Tibial artery (tissue), 4 donors: ENCODE measurements around the gene PPFIBP2.

Source experiments
- DNase-seq, 2 donors: peaks; one replicate each; pipeline ENCODE4 v3.0.0-alpha.2; 2019
- H3K27ac ChIP-seq, 2 donors: fragments of 200-600 bp; sonication (generic) in 1 of 2; 1 replicate in 1 of 2; 2 replicates in 1 of 2; pipeline ENCODE4 v1.5.1; 2018 to 2019; ENCODE audit warnings: mild to moderate bottlenecking in 1 of 2
- H3K27me3 ChIP-seq, 2 donors: fragments of 200-600 bp; sonication (generic) in 1 of 2; one replicate each; pipeline versions ENCODE4 v1.5.1 to v1.6.0; 2016 to 2019
- H3K36me3 ChIP-seq, 3 donors: fragments of 200-600 bp; sonication (generic) in 2 of 3; one replicate each; pipeline ENCODE4 v1.5.1; 2016 to 2019; ENCODE audit warnings: mild to moderate bottlenecking in 2 of 3
- H3K4me1 ChIP-seq, 4 donors: fragments of 200-600 bp; sonication (generic) in 2 of 4; 1 replicate in 3 of 4; 2 replicates in 1 of 4; pipeline ENCODE4 v1.5.1; 2016 to 2019
- H3K4me3 ChIP-seq, 2 donors: fragments of 200-600 bp; sonication (generic) in 1 of 2; 1 replicate in 1 of 2; 2 replicates in 1 of 2; pipeline ENCODE4 v1.5.1; 2018 to 2019; ENCODE audit warnings: mild to moderate bottlenecking in 2 of 2
- H3K9me3 ChIP-seq, 3 donors: fragments of 200-600 bp; sonication (generic) in 1 of 3; one replicate each; pipeline ENCODE4 v1.5.1; 2016 to 2019
- intact Hi-C: fragments of 100-400 bp; cut with DNase I; formaldehyde crosslinking; loops from one replicate; pipeline ENCODE4 v1.15.0; 2023; ENCODE audit warnings: low total_unique reads
- TF ChIP-seq, protein P1 (sequence below), 2 experiments: fragments of 200-600 bp in 1 of 2; fragments of 450-650 bp in 1 of 2; IDR thresholded peaks; one replicate each; pipeline ENCODE4 v1.5.1; 2017 to 2019; ENCODE audit warnings: antibody characterized with exemption in 2 of 2, mild to moderate bottlenecking in 1 of 2, moderate library complexity in 1 of 2

PPFIBP2 gene

DNA sequence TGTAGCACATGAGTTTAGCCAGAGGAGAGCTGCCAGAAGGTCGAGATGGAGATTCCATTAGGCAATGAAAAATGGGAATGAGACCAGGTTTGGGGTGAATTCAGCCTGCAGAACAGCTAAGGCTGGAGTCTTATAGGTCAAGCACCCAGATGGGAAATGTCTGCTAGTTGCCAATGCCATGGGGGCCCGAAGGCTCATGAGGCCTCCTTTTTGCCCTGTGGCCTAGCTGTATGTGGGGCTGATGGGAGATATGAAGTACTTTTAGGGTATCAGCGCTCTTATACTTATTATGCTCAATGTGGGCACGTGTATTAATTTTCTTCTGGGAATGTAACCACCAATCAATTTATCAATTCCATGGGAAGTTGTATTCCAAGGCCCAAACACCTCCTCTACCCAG, 8.7 kb downstream of the PPFIBP2 start:
- no peaks in the 10 kb centered on the region for H3K36me3 ChIP-seq
- H3K4me1 ChIP-seq, result peaks cover 0 to 7% (median 3%) of the 10 kb centered on the region in 4 donors
- no peak overlapping the region for H3K27ac ChIP-seq
- no peak for DNase-seq
- no peak overlapping the region for H3K4me3 ChIP-seq
- intact Hi-C loops, result no loop called here
- no peaks in the 10 kb centered on the region for H3K27me3 ChIP-seq
- no peaks in the 10 kb centered on the region for H3K9me3 ChIP-seq
- TF ChIP-seq, protein P1, sequence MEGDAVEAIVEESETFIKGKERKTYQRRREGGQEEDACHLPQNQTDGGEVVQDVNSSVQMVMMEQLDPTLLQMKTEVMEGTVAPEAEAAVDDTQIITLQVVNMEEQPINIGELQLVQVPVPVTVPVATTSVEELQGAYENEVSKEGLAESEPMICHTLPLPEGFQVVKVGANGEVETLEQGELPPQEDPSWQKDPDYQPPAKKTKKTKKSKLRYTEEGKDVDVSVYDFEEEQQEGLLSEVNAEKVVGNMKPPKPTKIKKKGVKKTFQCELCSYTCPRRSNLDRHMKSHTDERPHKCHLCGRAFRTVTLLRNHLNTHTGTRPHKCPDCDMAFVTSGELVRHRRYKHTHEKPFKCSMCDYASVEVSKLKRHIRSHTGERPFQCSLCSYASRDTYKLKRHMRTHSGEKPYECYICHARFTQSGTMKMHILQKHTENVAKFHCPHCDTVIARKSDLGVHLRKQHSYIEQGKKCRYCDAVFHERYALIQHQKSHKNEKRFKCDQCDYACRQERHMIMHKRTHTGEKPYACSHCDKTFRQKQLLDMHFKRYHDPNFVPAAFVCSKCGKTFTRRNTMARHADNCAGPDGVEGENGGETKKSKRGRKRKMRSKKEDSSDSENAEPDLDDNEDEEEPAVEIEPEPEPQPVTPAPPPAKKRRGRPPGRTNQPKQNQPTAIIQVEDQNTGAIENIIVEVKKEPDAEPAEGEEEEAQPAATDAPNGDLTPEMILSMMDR (IDR thresholded peaks at IDR 0.05), result no peak

GRCh38 chr11:7523416-7524210, 9.8 kb downstream of the PPFIBP2 start:
- DNase-seq, result no peak
- TF ChIP-seq, protein P1 (IDR thresholded peaks at IDR 0.05), result no peak
- Histone ChIP-seq H3K4me3 (no peak overlapping the region), H3K36me3 (no peaks in the 10 kb centered on the region), H3K9me3 (no peaks in the 10 kb centered on the region), H3K27ac (no peak overlapping the region), H3K4me1 (peaks cover 0 to 7% (median 3%) of the 10 kb centered on the region in 4 donors), H3K27me3 (no peaks in the 10 kb centered on the region)
- intact Hi-C loops, result no loop called here

DNA sequence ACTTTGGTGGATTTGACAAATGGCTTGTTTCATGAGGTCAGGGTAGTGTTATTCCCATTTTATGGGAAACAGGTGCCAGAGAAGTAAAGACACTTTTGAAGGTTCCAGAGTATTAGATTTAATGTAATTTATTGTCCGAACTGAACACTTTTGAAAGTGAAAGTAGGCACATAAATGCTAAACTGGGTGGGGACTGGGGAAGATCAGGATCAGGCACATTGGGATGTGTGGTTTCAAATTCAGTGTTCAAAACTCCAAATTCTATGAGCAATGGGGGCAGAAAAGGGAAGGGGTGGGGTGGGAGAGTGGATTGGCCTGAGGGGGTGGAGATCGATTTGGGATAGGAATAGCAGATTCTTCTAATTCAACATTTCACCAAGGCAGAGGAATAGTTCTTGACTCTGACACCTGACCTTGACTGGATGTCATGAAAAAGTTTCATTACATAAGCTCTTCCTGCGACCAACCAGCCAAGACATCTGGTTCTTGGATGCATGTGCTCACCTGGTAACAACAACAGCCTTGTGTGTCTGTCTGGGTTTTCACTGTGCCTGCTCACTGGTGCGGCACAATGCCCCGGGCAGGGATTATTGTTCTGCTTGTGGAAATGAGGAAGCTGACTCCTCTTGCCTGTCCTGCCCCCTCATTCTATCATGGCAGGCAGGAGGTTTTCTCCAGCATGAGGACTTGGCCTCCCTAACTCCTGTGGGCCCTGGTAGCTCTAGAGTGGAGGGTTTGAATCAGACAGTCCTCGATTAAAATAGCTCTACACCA, 10.8 kb downstream of the PPFIBP2 start:
- H3K27me3 ChIP-seq, result no peaks in the 10 kb centered on the region
- no peaks in the 10 kb centered on the region for H3K36me3 ChIP-seq
- H3K27ac ChIP-seq, result no peak overlapping the region
- no peak overlapping the region for H3K4me3 ChIP-seq
- no peaks in the 10 kb centered on the region for H3K9me3 ChIP-seq
- DNase-seq, result no peak
- TF ChIP-seq, protein P1 (IDR thresholded peaks at IDR 0.05), result no peak
- peaks cover 0 to 7% (median 3%) of the 10 kb centered on the region in 4 donors for H3K4me1 ChIP-seq
- intact Hi-C loops, result no loop called here

DNA sequence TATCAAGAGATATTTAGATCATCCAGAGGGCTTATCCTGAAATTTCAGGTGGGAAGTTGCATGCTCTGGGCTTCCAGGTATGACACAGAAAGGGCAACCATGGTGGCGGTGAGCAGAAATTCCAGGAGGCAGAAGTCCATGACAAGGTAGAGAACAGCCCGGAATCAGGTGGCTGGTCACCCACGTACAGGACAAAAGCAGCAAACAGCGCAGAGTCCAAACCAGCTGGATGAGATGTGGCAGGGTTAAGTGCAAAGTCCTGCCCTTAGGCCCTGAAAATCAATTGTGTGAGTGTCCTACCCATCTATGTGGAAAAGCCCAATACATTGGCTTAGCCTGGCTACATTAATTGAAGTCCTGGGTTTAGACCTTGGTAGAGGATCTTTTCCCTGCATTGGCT, 11.6 kb downstream of the PPFIBP2 start:
- Histone ChIP-seq H3K27me3 (no peaks in the 10 kb centered on the region), H3K36me3 (no peaks in the 10 kb centered on the region), H3K27ac (no peak overlapping the region), H3K4me3 (no peak overlapping the region), H3K4me1 (peaks cover 0 to 7% (median 3%) of the 10 kb centered on the region in 4 donors), H3K9me3 (no peaks in the 10 kb centered on the region)
- no peak for DNase-seq
- TF ChIP-seq, protein P1 (IDR thresholded peaks at IDR 0.05), result no peak
- intact Hi-C loops, result no loop called here

- intact Hi-C loops, result no loop called here
- Histone ChIP-seq H3K4me1 (peaks cover 0 to 7% (median 3%) of the 10 kb centered on the region in 4 donors), H3K27me3 (no peaks in the 10 kb centered on the region), H3K9me3 (no peaks in the 10 kb centered on the region), H3K36me3 (no peaks in the 10 kb centered on the region), H3K4me3 (no peak overlapping the region), H3K27ac (no peak overlapping the region)
- no peak for DNase-seq
- TF ChIP-seq, protein P1 (IDR thresholded peaks at IDR 0.05), result no peak
Measured at GRCh38 chr11:7527029-7527428, 13.2 kb downstream of the PPFIBP2 start.
